PC-9 (cell line): ENCODE data around the gene PGS1.

ENCODE experiments used
- EZH2 ChIP-seq: fragments of 200-600 bp; sonication (generic); IDR thresholded peaks from 2 replicates; pipeline ENCODE4 v1.8.0; 2017; ENCODE audit warnings: antibody characterized with exemption, low read depth
- TF ChIP-seq, protein P1 (sequence below): fragments of 200-600 bp; sonication (generic); conservative IDR thresholded peaks from 2 replicates; pipeline ENCODE4 v1.6.1; 2017; ENCODE audit warnings: mixed run types, antibody characterized with exemption, mild to moderate bottlenecking, moderate library complexity

DNA sequence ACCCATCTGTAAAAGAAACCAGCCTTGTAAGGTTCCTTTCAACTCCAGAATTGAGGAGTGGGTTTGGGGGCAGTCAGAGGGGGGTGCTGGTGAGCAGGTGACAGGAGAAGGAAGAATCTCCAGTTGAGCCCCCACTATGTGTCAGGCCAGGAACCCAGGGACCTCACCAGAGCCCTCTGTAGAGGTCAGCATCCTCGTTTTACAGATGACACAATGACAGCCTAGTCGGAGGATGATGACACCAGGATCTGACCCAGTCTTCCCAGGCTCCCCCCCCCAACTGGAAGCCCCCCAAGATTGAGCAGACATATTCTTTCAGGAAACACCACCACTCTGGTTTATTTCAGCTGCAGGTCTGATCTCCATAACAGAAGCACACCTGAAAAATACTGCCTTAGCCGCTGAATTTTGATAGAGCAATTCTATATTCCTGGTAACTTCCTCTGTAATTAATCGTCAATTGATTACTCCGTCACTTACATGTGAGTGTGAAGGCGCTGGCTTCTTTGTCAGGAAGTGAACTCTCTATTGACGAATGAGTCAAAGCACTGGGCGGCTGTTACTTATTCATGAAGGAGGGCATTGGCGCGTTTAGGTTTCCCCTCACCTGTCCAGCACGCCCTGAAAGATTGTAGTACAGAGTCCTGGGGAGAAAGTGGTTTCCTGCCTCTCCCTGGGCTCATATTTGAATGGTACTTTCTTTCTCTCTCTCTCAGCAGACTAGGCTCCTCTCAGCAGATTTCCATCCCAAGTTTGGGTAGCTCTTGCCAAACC, 39.8 kb upstream of the PGS1 start:
- TF ChIP-seq, protein P1, sequence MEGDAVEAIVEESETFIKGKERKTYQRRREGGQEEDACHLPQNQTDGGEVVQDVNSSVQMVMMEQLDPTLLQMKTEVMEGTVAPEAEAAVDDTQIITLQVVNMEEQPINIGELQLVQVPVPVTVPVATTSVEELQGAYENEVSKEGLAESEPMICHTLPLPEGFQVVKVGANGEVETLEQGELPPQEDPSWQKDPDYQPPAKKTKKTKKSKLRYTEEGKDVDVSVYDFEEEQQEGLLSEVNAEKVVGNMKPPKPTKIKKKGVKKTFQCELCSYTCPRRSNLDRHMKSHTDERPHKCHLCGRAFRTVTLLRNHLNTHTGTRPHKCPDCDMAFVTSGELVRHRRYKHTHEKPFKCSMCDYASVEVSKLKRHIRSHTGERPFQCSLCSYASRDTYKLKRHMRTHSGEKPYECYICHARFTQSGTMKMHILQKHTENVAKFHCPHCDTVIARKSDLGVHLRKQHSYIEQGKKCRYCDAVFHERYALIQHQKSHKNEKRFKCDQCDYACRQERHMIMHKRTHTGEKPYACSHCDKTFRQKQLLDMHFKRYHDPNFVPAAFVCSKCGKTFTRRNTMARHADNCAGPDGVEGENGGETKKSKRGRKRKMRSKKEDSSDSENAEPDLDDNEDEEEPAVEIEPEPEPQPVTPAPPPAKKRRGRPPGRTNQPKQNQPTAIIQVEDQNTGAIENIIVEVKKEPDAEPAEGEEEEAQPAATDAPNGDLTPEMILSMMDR: no peak
- no peak for TF ChIP-seq EZH2
